A673 (cell line): ENCODE measurements around the gene MKNK2. TPM values are rescaled to one million over a fixed set of nuclear protein-coding genes. Genes with fewer than 3 reads are reported as not detected.

Experiments used
- BruUV-seq: library from RNA; stranded (reverse); fragments of 400-500 nt; replicated peaks from 2 replicates; lab custom pipeline; 2021; lab: Mats Ljungman, UMichigan
- CTCF ChIA-PET: fragments of 300-600 bp; sonication (Branson Sonifier 250); formaldehyde crosslinking; loops from one replicate; lab custom pipeline; 2022; ENCODE audit warnings: antibody characterized with exemption; lab: Charles Lee
- POLR2A ChIA-PET: fragments of 300-600 bp; sonication (Branson Sonifier 250); formaldehyde crosslinking; loops from one replicate; lab custom pipeline; 2022; ENCODE audit warnings: antibody characterized with exemption; ENCODE audit not compliant: low non-redundant PET; lab: Charles Lee
- DNase-seq: peaks from one replicate; pipeline ENCODE4 v3.0.0-alpha.2; 2015; ENCODE audit warnings: low spot score
- H3K27ac ChIP-seq: fragments of 200-600 bp; sonication (generic); 2 replicates; pipeline ENCODE4 v1.5.1; 2016; ENCODE audit warnings: mixed run types, low read depth, mild to moderate bottlenecking, mixed read lengths, antibody characterized with exemption, low read length; ENCODE audit not compliant: poor library complexity, severe bottlenecking
- H3K27me3 ChIP-seq: fragments of 200-600 bp; sonication (generic); replicated peaks from 2 replicates; pipeline ENCODE4 v1.6.1; 2017; ENCODE audit warnings: mixed run types, low read depth, mild to moderate bottlenecking, mixed read lengths, antibody characterized with exemption, low read length; ENCODE audit not compliant: insufficient read depth, poor library complexity
- H3K36me3 ChIP-seq: fragments of 200-600 bp; sonication (generic); 2 replicates; pipeline ENCODE4 v1.6.1; 2016; ENCODE audit warnings: mixed run types, mild to moderate bottlenecking, mixed read lengths, antibody characterized with exemption, low read length; ENCODE audit not compliant: insufficient read depth, poor library complexity, severe bottlenecking
- H3K4me1 ChIP-seq: fragments of 200-600 bp; sonication (generic); 2 replicates; pipeline ENCODE4 v1.6.1; 2017; ENCODE audit warnings: mixed run types, mild to moderate bottlenecking, mixed read lengths, antibody characterized with exemption, low read length; ENCODE audit not compliant: insufficient read depth, poor library complexity, severe bottlenecking
- H3K4me3 ChIP-seq: fragments of 200-600 bp; sonication (generic); 2 replicates; pipeline ENCODE4 v1.5.1; 2016; ENCODE audit warnings: low read depth, mixed run types, mild to moderate bottlenecking, mixed read lengths, low read length; ENCODE audit not compliant: poor library complexity, severe bottlenecking
- H3K9me3 ChIP-seq: fragments of 200-600 bp; sonication (generic); 2 replicates; pipeline ENCODE4 v1.6.1; 2016; ENCODE audit warnings: mixed run types, low read depth, mild to moderate bottlenecking, mixed read lengths, antibody characterized with exemption, low read length; ENCODE audit not compliant: poor library complexity, severe bottlenecking
- CTCF ChIP-seq: fragments of 300-800, 200-600 bp; sonication (generic); conservative IDR thresholded peaks from 2 replicates; pipeline ENCODE4 v1.5.1; 2017; ENCODE audit warnings: low read depth, mild to moderate bottlenecking, antibody characterized with exemption, low read length, moderate library complexity, mixed read lengths
- EZH2 ChIP-seq: fragments of 200-600 bp; sonication (generic); IDR thresholded peaks from 2 replicates; pipeline ENCODE4 v1.6.1; 2017; ENCODE audit warnings: borderline replicate concordance, low read depth, mild to moderate bottlenecking, mixed read lengths, antibody characterized with exemption, low read length; ENCODE audit not compliant: poor library complexity, severe bottlenecking
- intact Hi-C: fragments of 100-400 bp; cut with micrococcal nuclease; formaldehyde crosslinking; loops from one replicate; pipeline ENCODE4 v1.10.0; 2022; ENCODE audit not compliant: unreplicated experiment
- total RNA-seq: library from RNA; stranded (reverse); gene quantifications from 2 replicates; pipeline ENCODE4 v1.2.3, GENCODE V29; 2021

The MKNK2 gene
- total RNA-seq, 1 experiment from 2014 or later, result 106 TPM

- H3K27me3 ChIP-seq, result no peaks in the 10 kb centered on the region
- BruUV-seq, result no TSS peak
- intact Hi-C loops, result no loop called here
- H3K4me1 ChIP-seq, result peaks cover 4% of the 10 kb centered on the region
- CTCF ChIA-PET, result no interaction called here
- TF ChIP-seq EZH2 (no peak), CTCF (no peak)
- no peaks in the 10 kb centered on the region for H3K9me3 ChIP-seq
- no peak overlapping the region for H3K27ac ChIP-seq
- no peaks in the 10 kb centered on the region for H3K36me3 ChIP-seq
- no peak for DNase-seq
- no peak overlapping the region for H3K4me3 ChIP-seq
- POLR2A ChIA-PET, result no interaction called here
Observed at GRCh38 chr19:2026770-2027169, 24.3 kb downstream of the MKNK2 start.

GRCh38 chr19:2022289-2022688 is 28.8 kb downstream of the MKNK2 start:
- Histone ChIP-seq H3K4me3 (no peak overlapping the region), H3K4me1 (no peaks in the 10 kb centered on the region), H3K36me3 (no peaks in the 10 kb centered on the region), H3K27me3 (no peaks in the 10 kb centered on the region), H3K9me3 (no peaks in the 10 kb centered on the region), H3K27ac (no peak overlapping the region)
- no peak for DNase-seq
- CTCF ChIA-PET, result no interaction called here
- no TSS peak for BruUV-seq
- POLR2A ChIA-PET, result no interaction called here
- TF ChIP-seq CTCF, result no peak
- no peak for TF ChIP-seq EZH2
- intact Hi-C loops, result no loop called here

DNA sequence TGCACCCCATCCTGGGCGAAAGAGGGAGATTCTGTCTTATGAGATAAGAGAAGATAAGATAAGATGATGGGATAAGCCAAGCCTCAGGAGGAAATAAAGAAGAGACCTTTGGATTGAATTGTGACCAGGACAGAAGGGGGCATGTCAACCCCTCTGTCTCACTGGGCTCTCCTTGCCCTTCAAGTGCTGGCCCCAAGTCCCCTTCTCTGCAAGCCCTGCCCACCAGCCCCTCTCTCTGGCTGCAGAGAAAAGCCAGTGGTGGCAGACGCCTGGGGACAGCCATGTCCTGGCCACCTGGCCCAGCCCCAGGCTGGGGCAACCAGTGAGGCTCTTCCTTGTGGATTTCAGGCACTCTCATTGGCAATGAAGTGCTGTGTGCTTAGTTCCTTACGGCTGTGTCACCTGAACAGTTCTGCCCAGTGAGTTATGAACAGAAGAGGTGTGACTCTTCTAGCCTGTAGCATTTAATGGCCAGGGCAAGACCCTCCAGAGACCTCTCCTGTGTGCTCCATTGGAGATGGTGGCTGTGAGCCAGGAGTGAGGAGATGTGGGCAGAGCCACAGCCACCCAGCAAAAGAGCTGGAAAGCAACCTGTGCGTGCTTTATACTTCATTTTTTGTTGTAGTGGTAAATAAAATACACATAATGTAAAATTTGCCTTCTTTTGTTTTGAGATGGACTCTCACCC is 29.4 kb downstream of the MKNK2 start:
- Histone ChIP-seq H3K4me3 (no peak overlapping the region), H3K9me3 (no peaks in the 10 kb centered on the region), H3K27ac (no peak overlapping the region), H3K4me1 (no peaks in the 10 kb centered on the region), H3K36me3 (no peaks in the 10 kb centered on the region), H3K27me3 (no peaks in the 10 kb centered on the region)
- CTCF ChIA-PET, result interaction anchor here (0.6 kb wide), 1 partner anchor 417 kb away, joined by 3 read pairs; no protein-coding TSS in a partner anchor
- no peak for TF ChIP-seq CTCF
- TF ChIP-seq EZH2, result no peak
- no peak for DNase-seq
- BruUV-seq, result no TSS peak
- intact Hi-C loops, result no loop called here
- POLR2A ChIA-PET, result no interaction called here
